ENCODE data around the gene IGFBP2. TPM values are rescaled to one million over a fixed set of nuclear protein-coding genes. Genes with fewer than 3 reads are reported as not detected.

The IGFBP2 gene
- total RNA-seq, 1 experiment from 2014 or later: 363 TPM

DNA sequence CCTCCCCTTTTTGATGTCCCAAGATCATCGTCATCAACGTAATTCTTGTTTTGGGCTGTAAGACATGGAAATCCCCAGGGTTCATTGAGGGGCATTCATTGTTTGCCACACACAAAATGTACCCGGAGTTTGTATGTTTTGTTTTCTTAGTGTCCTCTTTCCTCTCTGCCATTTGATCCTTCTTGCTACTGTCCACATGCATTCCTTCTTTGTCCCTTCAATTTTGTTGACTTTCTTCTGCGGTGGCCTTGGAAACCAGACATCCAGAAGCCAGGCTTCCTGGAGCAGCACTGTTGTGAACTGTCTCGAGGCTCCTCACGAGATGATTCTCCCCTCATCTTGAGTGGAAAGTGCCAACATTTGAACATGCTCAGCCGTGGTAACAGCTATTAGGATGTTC lies 24.8 kb downstream of the IGFBP2 start:
- H3K27ac ChIP-seq (ENCODE audit: insufficient read length, low read depth, low read length): no peak overlapping the region
- H4K20me1 ChIP-seq (ENCODE audit: control insufficient read depth, insufficient read depth, insufficient read length): no peaks in the 10 kb centered on the region
- H3K36me3 Mint-ChIP-seq (ENCODE audit: insufficient read depth in 1 of 3, low read depth in 3 of 3): peaks cover 43 to 72% (median 59%) of the 10 kb centered on the region in 3 experiments

More for the DNA sequence above, 24.8 kb downstream of the IGFBP2 start:
- TF ChIP-seq, protein P1, sequence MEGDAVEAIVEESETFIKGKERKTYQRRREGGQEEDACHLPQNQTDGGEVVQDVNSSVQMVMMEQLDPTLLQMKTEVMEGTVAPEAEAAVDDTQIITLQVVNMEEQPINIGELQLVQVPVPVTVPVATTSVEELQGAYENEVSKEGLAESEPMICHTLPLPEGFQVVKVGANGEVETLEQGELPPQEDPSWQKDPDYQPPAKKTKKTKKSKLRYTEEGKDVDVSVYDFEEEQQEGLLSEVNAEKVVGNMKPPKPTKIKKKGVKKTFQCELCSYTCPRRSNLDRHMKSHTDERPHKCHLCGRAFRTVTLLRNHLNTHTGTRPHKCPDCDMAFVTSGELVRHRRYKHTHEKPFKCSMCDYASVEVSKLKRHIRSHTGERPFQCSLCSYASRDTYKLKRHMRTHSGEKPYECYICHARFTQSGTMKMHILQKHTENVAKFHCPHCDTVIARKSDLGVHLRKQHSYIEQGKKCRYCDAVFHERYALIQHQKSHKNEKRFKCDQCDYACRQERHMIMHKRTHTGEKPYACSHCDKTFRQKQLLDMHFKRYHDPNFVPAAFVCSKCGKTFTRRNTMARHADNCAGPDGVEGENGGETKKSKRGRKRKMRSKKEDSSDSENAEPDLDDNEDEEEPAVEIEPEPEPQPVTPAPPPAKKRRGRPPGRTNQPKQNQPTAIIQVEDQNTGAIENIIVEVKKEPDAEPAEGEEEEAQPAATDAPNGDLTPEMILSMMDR (conservative IDR thresholded peaks at IDR 0.05): no peak
- Mint-ChIP-seq H3K27me3 (ENCODE audit: low read depth) (no peaks in the 10 kb centered on the region), H3K27ac (peak overlapping the region in 1 of 3 experiments; percentile 5; a peak in 1 of 7 replicates), H3K4me1 (peaks cover 19 to 28% of the 10 kb centered on the region in 2 experiments; a peak in 3 of 4 replicates), H3K4me3 (no peak overlapping the region), H3K9me3 (no peaks in the 10 kb centered on the region)
- no peak overlapping the region for H3K23ac ChIP-seq (ENCODE audit: insufficient read length, low read depth, low read length)
- peaks cover 14% of the 10 kb centered on the region; the same call in 1 of the 2 replicates for H3K79me2 ChIP-seq (ENCODE audit: insufficient read depth, low read length)
- no peak overlapping the region for H2BK20ac ChIP-seq (ENCODE audit: low read depth, low read length, poor library complexity, severe bottlenecking)
- no peak overlapping the region for H2BK120ac ChIP-seq (ENCODE audit: low read depth, low read length, poor library complexity, severe bottlenecking)
- H3K18ac ChIP-seq (ENCODE audit: insufficient read length, low read depth, low read length): no peak overlapping the region
- no CpG with 5 or more reads among the region's 7 CpGs for WGBS (ENCODE audit: extremely low coverage, insufficient read length, low lambda C conversion rate)
- no peak overlapping the region for H2AFZ ChIP-seq (ENCODE audit: low read length)
- H2BK12ac ChIP-seq (ENCODE audit: insufficient read length, low read depth, low read length): no peak overlapping the region
- H3K9ac ChIP-seq (ENCODE audit: extremely low read depth, insufficient read length, low read length): no peak overlapping the region
- no peak overlapping the region for H3K14ac ChIP-seq (ENCODE audit: insufficient read depth, low read length)
- no peak overlapping the region for H4K8ac ChIP-seq (replicated peaks; ENCODE audit: insufficient read length, low read depth, low read length)
- H3T11ph ChIP-seq (ENCODE audit: low read length): no peak overlapping the region
- H3K4me1 ChIP-seq (ENCODE audit: insufficient read depth, low read length): no peaks in the 10 kb centered on the region
- H4K5ac ChIP-seq (ENCODE audit: insufficient read length, low read depth, low read length): no peak overlapping the region
- H3K56ac ChIP-seq (ENCODE audit: insufficient read length, low read depth, low read length): no peak overlapping the region
- H3K4ac ChIP-seq (ENCODE audit: low read depth, low read length): no peak overlapping the region
- no peak for DNase-seq
- no peak overlapping the region for H2BK5ac ChIP-seq (ENCODE audit: insufficient read length, low read length)
- no peaks in the 10 kb centered on the region for H3K27me3 ChIP-seq (ENCODE audit: insufficient read depth, low read length)
- H2AK5ac ChIP-seq (ENCODE audit: insufficient read length, low read length): no peak overlapping the region
- H4K91ac ChIP-seq (ENCODE audit: insufficient read length, low read depth, low read length): no peak overlapping the region
- H2BK15ac ChIP-seq (ENCODE audit: low read depth, low read length): no peak overlapping the region
- H3K9me3 ChIP-seq (ENCODE audit: control insufficient read depth, low read depth, low read length): no peaks in the 10 kb centered on the region
- no peaks in the 10 kb centered on the region for H3K23me2 ChIP-seq (ENCODE audit: insufficient read length, low read depth, low read length, poor library complexity, severe bottlenecking)
- no peak overlapping the region for H3K4me2 ChIP-seq (ENCODE audit: insufficient read depth, insufficient read length, low read length)
- peaks cover 6% of the 10 kb centered on the region for H3K79me1 ChIP-seq (ENCODE audit: insufficient read depth, low read depth, low read length, poor library complexity, severe bottlenecking)
